HepG2 (cell line): ENCODE measurements around the gene SNRNP200. TPM values are rescaled to one million over a fixed set of nuclear protein-coding genes. Genes with fewer than 3 reads are reported as not detected.

ENCODE experiments used
- ATAC-seq: fragments of 200-7000 bp; cut with Tn5 transposase; 3 replicates; pipeline ENCODE4 v1.9.1; 2020; ENCODE audit warnings: mild to moderate bottlenecking, moderate library complexity
- BruUV-seq: library from RNA; stranded (reverse); fragments of 400-500 nt; replicated peaks from 2 replicates; lab custom pipeline; 2021; lab: Mats Ljungman, UMichigan
- CTCF ChIA-PET: fragments of 300-600 bp; formaldehyde crosslinking; extraction: SDS; loops from one replicate; lab custom pipeline; 2021; ENCODE audit warnings: low total read pairs, inconsistent platforms, low intra/inter-chr PET ratio; lab: Yijun Ruan, JAX
- POLR2A ChIA-PET: fragments of 350-600 bp; sonication (Branson Sonifier 250); formaldehyde crosslinking; loops from one replicate; lab custom pipeline; 2020; ENCODE audit warnings: antibody characterized with exemption, inconsistent platforms; lab: Yijun Ruan, JAX
- DNase-seq: peaks from one replicate; pipeline ENCODE4 v3.0.0-alpha.2; 2015; ENCODE audit warnings: low spot score
- FAIRE-seq: peaks from 3 replicates; lab custom pipeline; 2011; peaks lifted over from hg19 to GRCh38; lab: Jason Lieb, UNC
- H2AFZ ChIP-seq: one replicate; pipeline ENCODE4 v1.6.1; 2011; ENCODE audit warnings: low read length, inconsistent platforms
- H3K27ac ChIP-seq: fragments of 300-600 bp; 3 replicates; pipeline ENCODE4 v1.8.0; 2011; ENCODE audit warnings: mixed run types, mild to moderate bottlenecking, mixed read lengths, low read length, inconsistent platforms; ENCODE audit not compliant: insufficient read depth; ENCODE audit errors: extremely low read length
- H3K27me3 ChIP-seq, 2 experiments: fragments of 200-600 bp in 1 of 2; 2 replicates in 1 of 2; 3 replicates in 1 of 2; pipeline versions ENCODE4 v1.6.0 to v1.8.0; 2011; ENCODE audit warnings: low read length in 2 of 2, mild to moderate bottlenecking in 2 of 2, moderate library complexity in 2 of 2, inconsistent platforms in 1 of 2; ENCODE audit not compliant: insufficient read depth in 2 of 2, control insufficient read depth in 1 of 2
- H3K36me3 ChIP-seq, 2 experiments: fragments of 200-600 bp in 1 of 2; replicated peaks in 1 of 2; 2 replicates in 1 of 2; 3 replicates in 1 of 2; pipeline versions ENCODE4 v1.5.1 to v1.8.0; 2011; ENCODE audit warnings: low read length in 2 of 2, inconsistent platforms in 1 of 2; ENCODE audit not compliant: insufficient read depth in 2 of 2, control insufficient read depth in 1 of 2
- H3K4me1 ChIP-seq: 2 replicates; pipeline ENCODE4 v1.5.1; 2012; ENCODE audit warnings: low read length, inconsistent platforms; ENCODE audit not compliant: insufficient read depth
- H3K4me2 ChIP-seq: 2 replicates; pipeline ENCODE4 v1.6.0; 2011; ENCODE audit warnings: low read depth, low read length, inconsistent platforms
- H3K4me3 ChIP-seq, 3 experiments: fragments of 200-600 bp in 1 of 3; sonication (generic), shearing (Covaris generic) in 1 of 3; replicated peaks in 1 of 3; 2 replicates each; pipeline ENCODE4 v1.5.1; 2011 to 2016; ENCODE audit warnings: low read length in 3 of 3, inconsistent platforms in 2 of 3, low read depth in 2 of 3, mild to moderate bottlenecking in 2 of 3, control low read depth in 1 of 3, mixed read lengths in 1 of 3; ENCODE audit not compliant: insufficient read depth in 1 of 3
- H3K79me2 ChIP-seq: one replicate; pipeline ENCODE4 v1.6.1; 2011; ENCODE audit warnings: low read length, inconsistent platforms; ENCODE audit not compliant: insufficient read depth
- H3K9ac ChIP-seq: 2 replicates; pipeline ENCODE4 v1.6.0; 2011; ENCODE audit warnings: mild to moderate bottlenecking, low read depth, low read length, inconsistent platforms; ENCODE audit not compliant: insufficient read depth
- H3K9me3 ChIP-seq: 2 replicates; pipeline ENCODE4 v1.5.1; 2012; ENCODE audit warnings: mild to moderate bottlenecking, low read length
- H4K20me1 ChIP-seq: 2 replicates; pipeline ENCODE4 v1.6.0; 2011; ENCODE audit warnings: inconsistent platforms, mild to moderate bottlenecking, low read length, moderate library complexity; ENCODE audit not compliant: insufficient read depth
- HINFP ChIP-seq: sonication (generic); formaldehyde crosslinking; IDR thresholded peaks from 2 replicates; pipeline ENCODE4 v1.4.0; 2020; ENCODE audit warnings: low read depth, mild to moderate bottlenecking, missing genetic modification reagents
- HIVEP1 ChIP-seq: sonication (generic); formaldehyde crosslinking; IDR thresholded peaks from 2 replicates; pipeline ENCODE4 v1.4.0; 2020; ENCODE audit warnings: mild to moderate bottlenecking, missing genetic modification reagents
- POLR2A ChIP-seq, 2 experiments: IDR thresholded peaks; 2 replicates each; pipeline ENCODE4 v1.6.1; 2011; ENCODE audit warnings: low read depth in 2 of 2, low read length in 2 of 2, mild to moderate bottlenecking in 1 of 2, moderate library complexity in 1 of 2; ENCODE audit not compliant: insufficient read depth in 1 of 2
- SALL2 ChIP-seq: sonication (generic); formaldehyde crosslinking; IDR thresholded peaks from 2 replicates; pipeline ENCODE4 v1.8.1; 2023; ENCODE audit warnings: mild to moderate bottlenecking, missing genetic modification reagents, inconsistent platforms
- SIX4 ChIP-seq: sonication (generic); formaldehyde crosslinking; IDR thresholded peaks from 2 replicates; pipeline ENCODE4 v1.4.0; 2020; ENCODE audit warnings: missing genetic modification reagents
- WGBS: methylation state at CpG from one replicate; pipeline ENCODE4 v1.1.6; 2017; ENCODE audit warnings: low lambda C conversion rate; 5-methylcytosine and 5-hydroxymethylcytosine counted together
- in situ Hi-C: cut with HindIII; loops from 2 replicates; pipeline ENCODE4 v1.10.0; 2017; ENCODE audit warnings: low pct_unique_long_range_greater_than_20kb; ENCODE audit not compliant: extremely low pct_ligation_motif_present
- intact Hi-C: fragments of 100-400 bp; cut with micrococcal nuclease; formaldehyde crosslinking; loops from one replicate; pipeline ENCODE4 v1.10.0; 2022; ENCODE audit not compliant: unreplicated experiment
- polyA plus RNA-seq, 8 experiments: library from polyadenylated mRNA; depleted of rRNA in 3 of 8; stranded (reverse) in 7 of 8; unstranded in 1 of 8; fragments of >200 nt; fragmentation: Illumina TruSeq in 4 of 8; extraction: Trizol in 4 of 8; gene quantifications; 2 replicates each; pipeline versions ENCODE4 v1.2.1 to v1.2.3, GENCODE V29; 2011 to 2016; ENCODE audit warnings: low read depth in 4 of 8, missing spikeins in 1 of 8, mixed read lengths in 1 of 8; ENCODE audit not compliant: insufficient read depth in 1 of 8
- total RNA-seq, 5 experiments: library from RNA; depleted of rRNA; stranded (reverse); fragments of >200 nt; fragmentation: Illumina TruSeq; extraction: Trizol; gene quantifications; 2 replicates each; pipeline ENCODE4 v1.2.3, GENCODE V29; 2016; ENCODE audit warnings: low read depth in 1 of 5

SNRNP200 gene
- total and polyA plus RNA-seq, 2 of the 13 experiments (the other 11 are each of a cell fraction or from before 2014, with no cell fraction given), result 99.0 to 232 TPM

- peaks cover 54 to 69% of the 10 kb centered on the region in 2 experiments for H3K36me3 ChIP-seq
- no TSS peak for BruUV-seq
These were observed 28.4 kb downstream of the SNRNP200 start for GRCh38 chr2:96276787-96277499.

More at GRCh38 chr2:96276787-96277499, 28.4 kb downstream of the SNRNP200 start:
- H3K79me2 ChIP-seq, result no peaks in the 10 kb centered on the region
- no peak overlapping the region for H3K27ac ChIP-seq
- in situ Hi-C loops, result no loop called here
- H3K9me3 ChIP-seq, result no peaks in the 10 kb centered on the region
- no peak for ATAC-seq
- no peak for FAIRE-seq
- no peaks in the 10 kb centered on the region for H4K20me1 ChIP-seq
- POLR2A ChIA-PET, result interaction anchor here (2.0 to 3.0 kb wide), 3 partner anchors 11 to 16 kb away, joined by 4 to 8 read pairs (median 6); partner anchors contain the start of genes CIAO1 and TMEM127
- H3K27me3 ChIP-seq, result no peaks in the 10 kb centered on the region
- intact Hi-C loops, result no loop called here
- H3K9ac ChIP-seq, result no peak overlapping the region
- no peak for TF ChIP-seq HINFP (CRISPR knock-in tag)
- TF ChIP-seq SALL2 (CRISPR knock-in tag), result no peak
- TF ChIP-seq SIX4 (CRISPR knock-in tag), result no peak
- TF ChIP-seq POLR2A (IDR thresholded peaks at IDR 0.05; ENCODE audit: insufficient read depth in 1 of 2, low read depth in 2 of 2, low read length in 2 of 2), result 0 out of 4 replicates have a peak, but pooled peaks of 1 of the 2 experiments have one; percentile 17
- TF ChIP-seq HIVEP1 (CRISPR knock-in tag), result no peak
- no peak overlapping the region for H3K4me3 ChIP-seq
- no peak overlapping the region for H3K4me2 ChIP-seq
- DNase-seq, result no peak
- H3K4me1 ChIP-seq, result peaks cover 22% of the 10 kb centered on the region
- WGBS, result 99% methylated on average over 21 of the region's 21 CpGs
- H2AFZ ChIP-seq, result no peak overlapping the region
- CTCF ChIA-PET, result no interaction called here
